GM21381 (cell line): ENCODE data around the gene GCC1.
A peak's percentile ranks its signal among the peaks of the same experiment; 100 is the strongest.

Source experiments
- ATAC-seq: cut with Tn5 transposase; IDR thresholded peaks from one replicate; pipeline ENCODE4 v1.9.1; 2021; ENCODE audit warnings: mild to moderate bottlenecking, moderate library complexity; ENCODE audit not compliant: unreplicated experiment

Gene GCC1

DNA sequence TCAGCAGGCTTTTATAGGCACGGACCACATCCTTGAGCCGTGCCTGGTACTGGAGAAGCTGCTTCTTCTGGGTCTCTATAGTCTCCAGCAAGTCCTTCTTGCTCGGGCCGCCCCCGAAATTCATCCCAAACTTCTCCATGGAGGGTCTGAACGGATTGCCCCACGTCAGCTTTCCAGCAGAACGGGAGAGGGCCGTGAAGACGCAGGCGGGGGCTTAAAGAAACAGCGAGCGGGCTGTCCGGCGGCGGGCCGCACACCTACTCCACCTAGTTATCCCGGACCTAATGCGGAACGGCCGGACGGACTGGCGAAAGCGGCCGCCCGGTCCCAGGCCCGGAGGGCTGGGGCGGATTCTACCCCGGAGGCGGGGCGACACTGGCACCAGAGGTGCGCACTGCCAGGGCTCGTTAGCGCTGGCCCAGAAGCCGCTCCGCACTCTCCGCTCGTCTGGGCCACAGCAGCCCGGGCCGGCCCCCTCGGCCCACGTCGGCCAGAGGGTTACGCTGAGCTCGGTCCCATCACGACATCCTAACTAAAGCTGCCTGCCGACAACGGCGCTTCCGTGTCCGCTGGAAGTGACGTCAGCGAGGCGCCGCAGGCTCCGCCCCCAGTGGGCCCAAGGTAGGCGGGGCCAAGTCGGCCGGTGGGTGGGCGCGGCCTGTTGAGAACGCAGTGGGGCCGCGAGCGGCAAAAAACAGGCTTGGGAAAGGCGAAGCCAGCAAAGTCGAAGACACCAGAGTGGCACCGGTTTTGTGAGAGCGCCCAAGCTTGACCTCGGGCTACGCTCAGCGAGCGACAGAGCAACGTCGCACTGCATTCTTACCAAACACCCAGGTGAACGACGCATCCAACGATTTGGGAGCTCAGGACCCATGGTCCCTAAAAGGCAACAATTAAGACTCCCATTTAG is at the start of gene GCC1:
Gene GCC1 (minus strand): TSS at position 553 of the 910 bp plus-strand sequence. CDS start 414 bp downstream, at position 139.
- peak; percentile 67 for ATAC-seq

DNA sequence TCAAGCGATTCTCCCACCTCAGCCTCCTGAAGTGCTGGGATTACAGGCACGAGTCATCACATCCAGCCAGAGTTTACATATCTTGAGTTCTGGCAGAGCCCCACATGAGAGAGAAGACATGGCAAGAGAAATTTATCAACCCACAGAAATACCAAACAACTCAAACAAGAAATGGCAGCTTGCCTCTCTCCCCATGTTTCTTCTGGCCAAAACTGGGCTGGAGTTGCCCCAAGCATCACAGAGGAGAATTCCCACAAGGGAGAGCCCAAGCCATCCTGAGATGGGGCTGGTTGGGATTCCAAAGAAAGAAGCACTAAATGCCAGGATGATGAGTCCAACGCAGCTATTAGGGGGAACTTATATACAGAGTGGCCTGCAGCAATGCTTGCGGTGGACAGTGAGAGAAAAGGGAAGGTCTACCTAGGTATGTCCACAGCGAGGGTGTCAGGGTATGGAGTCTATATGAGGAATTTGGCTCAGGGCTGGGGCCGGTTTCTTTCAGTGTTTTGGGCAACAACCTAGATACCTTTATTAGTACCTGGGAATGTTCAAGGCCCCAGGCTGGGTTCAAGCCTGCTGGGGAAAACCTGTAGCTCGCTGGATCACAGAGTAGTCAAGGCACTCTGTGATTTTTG is 47.0 kb upstream of the GCC1 start:
- ATAC-seq = no peak

- peak; percentile 65 for ATAC-seq
Measured at GRCh38 chr7:127629268-127629854, 44.0 kb upstream of the GCC1 start.

- ATAC-seq = no peak
Measured at GRCh38 chr7:127628445-127628844, 43.0 kb upstream of the GCC1 start.

- ATAC-seq = no peak
Measured at GRCh38 chr7:127625331-127625730, 39.9 kb upstream of the GCC1 start.

DNA sequence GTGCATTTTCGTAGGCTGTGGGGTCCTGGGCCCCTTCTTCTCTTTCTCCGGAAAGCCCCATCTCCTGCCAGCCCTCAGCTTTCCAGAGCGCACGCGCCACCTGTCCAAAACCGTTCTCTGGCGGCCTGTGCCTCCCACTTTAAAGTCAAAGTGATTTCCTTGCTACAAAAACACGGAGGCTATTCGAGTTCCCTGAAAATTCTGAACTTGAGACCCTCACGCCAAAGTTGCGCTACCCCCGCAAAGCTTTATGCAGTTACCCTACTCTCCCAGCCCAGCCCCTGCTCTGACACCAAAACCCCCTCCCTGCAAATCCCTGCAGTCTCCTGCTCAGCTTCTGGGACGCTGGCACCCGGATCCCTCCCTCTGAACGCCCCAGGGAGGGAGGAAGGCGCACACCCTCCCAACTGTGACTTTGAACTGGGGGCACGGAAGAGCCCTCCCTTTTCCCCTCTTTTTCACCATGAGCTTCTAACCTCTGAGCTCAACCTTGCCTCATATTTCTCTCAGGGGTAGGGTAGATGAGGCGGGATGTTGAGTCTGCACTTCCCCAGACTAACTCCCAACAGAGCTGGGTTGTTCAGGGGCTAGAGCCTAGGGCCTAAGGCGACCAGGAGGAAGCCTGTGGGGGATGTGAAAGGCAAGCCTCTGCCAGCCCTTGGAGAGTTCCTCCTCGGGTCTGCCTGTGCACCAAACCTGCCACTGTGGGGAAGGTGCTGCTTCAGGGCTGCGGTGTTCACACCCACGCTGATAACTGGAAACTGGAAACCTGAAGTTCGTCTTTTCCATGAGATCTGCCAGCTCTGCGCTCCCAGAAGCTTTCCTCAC is 35.2 kb upstream of the GCC1 start:
- no peak for ATAC-seq

- ATAC-seq = no peak
Measured at GRCh38 chr7:127619681-127620405, 34.4 kb upstream of the GCC1 start.

DNA sequence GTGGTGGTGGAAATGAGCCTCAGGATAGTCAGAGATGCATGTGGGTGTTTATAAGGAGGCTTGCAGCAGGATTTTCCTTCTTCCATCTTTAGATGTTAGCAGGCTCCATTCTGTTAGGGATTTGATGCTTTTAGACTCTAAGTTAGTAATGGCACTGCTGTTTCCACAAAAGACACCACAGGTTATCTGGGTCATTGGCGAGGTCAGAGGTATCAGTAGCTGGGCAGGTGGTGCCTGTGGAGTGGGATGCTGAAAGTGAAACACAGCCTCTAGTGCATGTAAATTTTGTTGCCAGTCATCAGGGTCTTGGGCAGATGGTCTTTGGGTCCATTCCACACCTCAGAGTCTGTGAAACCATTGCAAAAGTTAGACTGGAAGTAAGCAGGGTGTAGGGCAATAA is 33.4 kb upstream of the GCC1 start:
- ATAC-seq = no peak

DNA sequence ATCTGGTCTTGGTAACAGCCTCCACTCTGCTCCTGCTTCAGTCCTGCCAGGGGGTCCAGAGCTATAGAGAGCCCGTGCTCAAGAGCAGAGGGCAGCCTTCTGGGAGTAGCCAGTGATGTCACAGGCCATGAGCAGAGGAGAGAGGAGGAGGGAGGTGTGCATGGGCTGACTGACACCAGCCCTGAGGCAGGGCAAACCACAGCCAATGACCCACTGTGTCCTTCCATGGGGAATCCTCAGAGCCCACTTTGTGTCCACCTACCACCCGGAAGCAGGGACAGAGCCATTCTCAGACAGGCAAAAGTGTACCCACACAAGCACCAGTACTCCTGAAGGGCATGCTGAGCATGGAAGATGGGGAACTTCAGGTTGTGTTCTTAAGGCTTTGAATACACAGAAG is 32.6 kb upstream of the GCC1 start, which contains the start of gene PAX4:
Gene PAX4 (minus strand): TSS at position 101 of the 400 bp plus-strand sequence. CDS start 2,214 bp downstream, outside the sequence.
- no peak for ATAC-seq

DNA sequence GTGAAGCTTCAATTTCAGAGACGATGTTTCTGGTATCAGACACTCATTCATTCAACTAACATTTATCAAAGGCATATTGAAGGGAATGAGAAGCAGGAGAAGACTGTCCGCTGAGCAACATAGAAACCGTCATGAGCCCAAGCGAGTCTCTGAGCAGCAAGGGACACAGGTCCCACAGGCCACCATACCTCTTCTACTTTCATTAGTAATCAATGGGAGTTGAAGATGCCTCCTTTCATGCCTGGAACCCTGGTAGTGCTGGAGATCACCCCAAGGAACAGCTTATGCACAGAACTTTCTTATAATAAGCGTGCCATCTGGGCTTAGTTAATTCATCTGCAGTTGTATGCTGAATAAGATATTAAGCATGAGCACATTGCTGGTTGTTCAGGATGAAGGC is 31.3 kb upstream of the GCC1 start:
- ATAC-seq = no peak

GRCh38 chr7:127612263-127612662 is 26.9 kb upstream of the GCC1 start:
- no peak for ATAC-seq

DNA sequence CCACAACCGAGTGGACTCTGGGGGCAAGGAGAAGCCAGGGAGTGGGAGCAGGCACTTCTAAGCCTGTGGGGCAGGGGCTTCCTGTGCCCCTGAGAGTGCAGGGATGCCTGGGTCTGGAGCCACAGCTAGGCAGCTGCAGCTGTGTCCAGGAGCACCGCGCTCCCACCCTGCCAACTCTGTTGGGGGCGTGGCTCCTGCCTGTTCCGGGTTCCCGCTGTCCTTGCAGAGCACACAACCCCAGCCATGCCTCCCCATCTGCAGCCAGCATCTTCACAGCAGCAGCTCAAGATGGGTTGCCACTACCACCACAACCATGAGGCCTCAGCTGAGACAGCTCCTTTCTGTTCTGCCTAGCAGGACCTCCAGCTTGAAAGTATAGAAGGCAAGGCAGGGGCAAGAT is 23.9 kb upstream of the GCC1 start:
- ATAC-seq = no peak

DNA sequence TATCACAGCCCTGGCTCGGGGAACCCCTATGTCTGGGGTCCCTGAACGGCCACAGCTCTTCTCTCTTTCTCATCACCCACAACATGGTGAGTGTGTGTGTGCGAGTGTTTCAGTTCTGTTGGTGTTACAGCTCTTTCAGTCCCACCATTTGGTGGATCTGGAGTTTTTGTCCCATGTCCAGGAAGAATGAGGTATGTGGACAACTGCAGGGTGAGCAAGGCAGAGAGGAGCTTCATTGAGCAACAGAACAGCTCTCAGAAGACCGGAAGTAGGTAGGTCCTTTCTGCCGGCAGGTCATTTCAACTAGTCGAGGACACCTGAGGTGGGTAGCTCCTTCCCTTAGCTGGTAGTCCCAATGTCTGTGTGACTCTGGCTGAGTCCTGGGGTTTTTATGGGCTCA is 23.1 kb upstream of the GCC1 start:
- ATAC-seq = no peak

- no peak for ATAC-seq
Measured at GRCh38 chr7:127600885-127601284, 15.5 kb upstream of the GCC1 start.

DNA sequence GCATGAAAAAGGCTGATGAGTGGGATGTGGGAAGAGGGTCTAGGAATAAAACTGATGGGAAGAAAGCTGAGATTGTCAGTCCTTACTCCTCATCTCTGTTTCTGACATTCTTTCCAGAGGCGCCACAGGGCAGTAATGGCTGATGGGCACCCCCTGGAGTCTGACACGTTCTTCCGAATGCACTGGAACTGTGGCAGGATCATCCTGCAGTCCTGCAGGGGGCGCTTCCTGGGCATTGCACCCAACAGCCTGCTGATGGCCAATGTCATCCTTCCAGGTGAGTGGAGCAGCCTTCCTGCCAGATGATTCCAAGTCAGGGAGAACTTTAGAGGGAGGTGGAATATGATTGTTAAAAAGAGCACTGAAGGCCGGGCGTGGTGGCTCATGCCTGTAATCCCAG is 12.9 kb upstream of the GCC1 start:
- ATAC-seq = no peak

DNA sequence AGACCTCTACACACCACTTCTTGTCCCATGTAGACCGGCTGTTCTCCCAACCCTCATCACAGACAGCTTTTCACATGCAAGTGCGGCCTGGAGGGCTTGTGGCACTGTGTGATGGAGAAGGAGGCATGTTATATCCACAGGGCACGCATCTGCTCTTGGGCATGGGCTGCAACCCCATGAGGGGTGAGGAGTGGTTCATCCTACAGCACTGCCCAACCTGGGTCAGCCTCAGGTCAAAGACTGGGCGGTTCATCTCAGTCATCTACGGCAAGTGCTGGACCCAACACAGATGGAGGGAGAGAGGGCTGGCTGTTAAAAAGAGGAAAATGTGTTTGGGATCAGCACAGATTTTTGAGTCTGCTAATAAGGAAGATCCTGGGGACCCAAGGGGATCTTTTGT is 10.3 kb upstream of the GCC1 start:
- no peak for ATAC-seq

DNA sequence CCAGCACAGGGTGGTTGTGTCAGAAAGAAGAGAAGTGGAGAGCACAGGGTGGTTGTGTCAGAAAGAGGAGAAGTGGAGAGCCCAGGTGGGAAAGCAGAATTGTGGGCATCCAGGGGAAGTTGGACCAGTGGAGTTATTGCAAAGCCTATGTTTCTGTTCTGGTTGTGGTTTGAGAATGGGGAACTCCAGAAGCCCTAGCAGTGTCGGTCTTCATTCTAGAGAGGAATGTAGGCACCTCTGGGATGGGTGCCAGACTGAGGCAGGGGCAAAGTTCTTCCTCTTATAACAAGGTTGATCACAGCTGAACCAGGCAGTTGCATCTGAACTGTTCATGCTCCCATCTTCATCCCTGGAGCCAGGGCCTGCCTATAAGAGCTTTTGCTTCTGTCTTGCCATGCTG is 9.1 kb upstream of the GCC1 start:
- ATAC-seq = no peak

- ATAC-seq = no peak
Measured at GRCh38 chr7:127592550-127592949, 7.2 kb upstream of the GCC1 start.

DNA sequence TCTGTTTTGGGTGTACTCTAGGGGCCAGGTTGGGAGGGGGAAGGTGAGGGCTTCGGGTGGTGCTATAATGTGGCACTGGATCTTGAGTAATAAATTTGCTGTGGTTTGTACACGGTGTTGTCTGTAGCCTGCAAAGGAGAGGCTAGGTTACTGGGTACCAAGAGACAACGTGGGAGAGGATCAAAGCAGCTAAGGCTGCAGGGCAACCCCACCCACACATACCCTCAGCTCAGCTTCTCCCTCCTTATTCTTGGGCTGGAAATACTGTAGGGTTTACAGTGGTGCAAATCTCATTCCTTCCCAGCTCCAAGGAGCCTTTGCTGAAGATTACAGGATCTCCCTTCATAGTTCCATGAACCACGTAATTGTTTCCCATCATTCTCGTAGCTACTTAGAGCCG is 6.2 kb upstream of the GCC1 start:
- no peak for ATAC-seq

DNA sequence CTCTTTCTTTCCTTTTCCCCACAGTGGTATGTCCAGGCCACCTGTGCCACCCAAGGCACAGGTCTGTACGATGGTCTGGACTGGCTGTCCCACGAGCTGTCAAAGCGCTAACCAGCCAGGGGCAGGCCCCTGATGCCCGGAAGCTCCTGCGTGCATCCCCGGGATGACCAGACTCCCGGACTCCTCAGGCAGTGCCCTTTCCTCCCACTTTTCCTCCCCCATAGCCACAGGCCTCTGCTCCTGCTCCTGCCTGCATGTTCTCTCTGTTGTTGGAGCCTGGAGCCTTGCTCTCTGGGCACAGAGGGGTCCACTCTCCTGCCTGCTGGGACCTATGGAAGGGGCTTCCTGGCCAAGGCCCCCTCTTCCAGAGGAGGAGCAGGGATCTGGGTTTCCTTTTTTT is 5.8 kb upstream of the GCC1 start:
- no peak for ATAC-seq
